Activated naive CD4-positive, alpha-beta T cell treated with anti-CD3 and anti-CD28 coated beads, Interleukin-2, amount 10 ng/mL, durations not matched to agents 5 hours and 36 hours (primary cell): ENCODE data around the gene RNF26. TPM values are rescaled to one million over a fixed set of nuclear protein-coding genes. Genes with fewer than 3 reads are reported as not detected.

Source experiments
- microRNA-seq: library from miRNA; unstranded; fragments of <30 nt; microRNA quantifications from one replicate; pipeline ENCODE4 v1.2.0, GENCODE V29; 2022; ENCODE audit warnings: borderline microRNAs expressed, borderline replicate concordance
- total RNA-seq, 2 experiments: library from RNA; stranded (reverse); gene quantifications; one replicate each; pipeline ENCODE4 v1.2.3, GENCODE V29; 2021

RNF26 gene
- total RNA-seq = 10 to 100 TPM; 29.8 to 30.5 TPM

GRCh38 chr11:119334174-119334930 lies at the start of gene RNF26:
RNF26 (plus strand) TSS chr11:119334527; CDS start chr11:119335123, 596 bp downstream.

GRCh38 chr11:119316729-119317591 lies 17.4 kb upstream of the RNF26 start, which contains the start of gene MCAM:
MCAM (minus strand) TSS chr11:119317130; CDS start chr11:119317101, 29 bp downstream.

GRCh38 chr11:119340335-119341221 lies 6.3 kb downstream of the RNF26 start, which contains the start of gene C1QTNF5:
C1QTNF5 (minus strand) TSS chr11:119340883; CDS start chr11:119340397, 486 bp downstream.

GRCh38 chr11:119346605-119347004 lies 12.3 kb downstream of the RNF26 start, which contains the start of gene MFRP:
MFRP (minus strand) TSS chr11:119346705; CDS start chr11:119346513, 192 bp downstream.

GRCh38 chr11:119381181-119381988 lies 47.1 kb downstream of the RNF26 start, which contains the start of gene USP2:
USP2 (minus strand) TSS chr11:119381690; CDS start chr11:119373480, 8,210 bp downstream.

Small RNA genes within 50 kb of the gene (microRNA-seq; reads per million reads assigned to microRNA genes)
- gene MIR6756 = not detected

Other genes with a start within 250 kb of the RNF26 start
- gene HMBS, start 249.6 kb upstream of the RNF26 start, total RNA-seq = 10 to 100 TPM; 16.4 to 16.7 TPM
- 10 to 100 TPM; 46.7 to 49.2 TPM for gene DPAGT1, start 232.7 kb upstream of the RNF26 start, total RNA-seq
- gene C2CD2L, start 227.2 kb upstream of the RNF26 start, total RNA-seq = 10 to 100 TPM; 28.3 to 28.4 TPM
- 10 to 100 TPM; 47.6 to 48.7 TPM for gene HINFP, start 212.9 kb upstream of the RNF26 start, total RNA-seq
- gene ABCG4, start 185.5 kb upstream of the RNF26 start, total RNA-seq = not detected
- 10 to 100 TPM; 24.2 to 24.3 TPM for gene NLRX1, start 165.8 kb upstream of the RNF26 start, total RNA-seq
- gene NHERF4, start 149.1 kb upstream of the RNF26 start, total RNA-seq = under 1 TPM; 0.51 to 0.81 TPM
- 10 to 100 TPM; 41.3 to 47.0 TPM for gene CBL, start 128.2 kb upstream of the RNF26 start, total RNA-seq
- 1 to 10 TPM; 1.1 to 1.5 TPM for gene MCAM, start 17.4 kb upstream of the RNF26 start, total RNA-seq
- not detected for gene C1QTNF5, start 6.4 kb downstream of the RNF26 start, total RNA-seq
- not detected for gene MFRP, start 12.2 kb downstream of the RNF26 start, total RNA-seq
- under 1 TPM; 0.40 to 0.89 TPM for gene USP2, start 47.2 kb downstream of the RNF26 start, total RNA-seq
- gene THY1, start 88.6 kb downstream of the RNF26 start, total RNA-seq = under 1 TPM in 1 of 2 experiments, not detected in 1; 0.29 TPM